Raji (cell line): ENCODE measurements around the gene PHOX2A.
A peak's percentile ranks its signal among the peaks of the same experiment; 100 is the strongest.

Experiments
- POLR2A ChIP-seq: IDR thresholded peaks from 2 replicates; pipeline ENCODE4 v1.6.1; 2011; ENCODE audit warnings: low read depth, low read length, control low read depth; ENCODE audit not compliant: insufficient read depth

Gene PHOX2A

DNA sequence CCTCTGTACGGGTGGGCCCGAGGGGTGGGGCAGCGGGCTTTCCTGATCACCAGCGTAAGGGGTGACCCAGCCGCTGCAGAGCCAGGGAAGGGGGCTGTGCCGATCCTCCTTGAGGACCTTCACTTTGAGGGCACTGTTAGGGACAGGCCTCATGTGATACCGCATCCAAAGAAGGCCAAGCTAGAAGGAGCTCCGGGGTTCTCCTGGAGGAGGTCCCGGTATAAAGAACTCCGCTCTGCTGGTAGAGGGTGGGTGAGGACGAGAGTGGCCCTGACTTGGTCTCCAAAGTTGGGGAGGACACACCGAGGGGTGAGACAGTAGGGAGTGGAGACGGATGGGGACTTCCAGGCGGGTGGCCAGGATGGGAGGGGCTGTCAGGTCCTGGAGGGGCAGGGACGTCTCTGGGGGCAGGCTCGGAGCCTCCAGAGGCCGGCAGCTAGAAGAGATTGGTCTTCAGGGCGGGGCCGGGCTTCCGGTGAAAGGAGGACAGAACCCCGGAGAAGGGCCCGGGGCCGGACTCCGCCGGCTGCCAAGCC, 4.6 kb downstream of the PHOX2A start:
- 0 out of 2 replicates have a peak, but pooled peaks have one; percentile 18 for TF ChIP-seq POLR2A

DNA sequence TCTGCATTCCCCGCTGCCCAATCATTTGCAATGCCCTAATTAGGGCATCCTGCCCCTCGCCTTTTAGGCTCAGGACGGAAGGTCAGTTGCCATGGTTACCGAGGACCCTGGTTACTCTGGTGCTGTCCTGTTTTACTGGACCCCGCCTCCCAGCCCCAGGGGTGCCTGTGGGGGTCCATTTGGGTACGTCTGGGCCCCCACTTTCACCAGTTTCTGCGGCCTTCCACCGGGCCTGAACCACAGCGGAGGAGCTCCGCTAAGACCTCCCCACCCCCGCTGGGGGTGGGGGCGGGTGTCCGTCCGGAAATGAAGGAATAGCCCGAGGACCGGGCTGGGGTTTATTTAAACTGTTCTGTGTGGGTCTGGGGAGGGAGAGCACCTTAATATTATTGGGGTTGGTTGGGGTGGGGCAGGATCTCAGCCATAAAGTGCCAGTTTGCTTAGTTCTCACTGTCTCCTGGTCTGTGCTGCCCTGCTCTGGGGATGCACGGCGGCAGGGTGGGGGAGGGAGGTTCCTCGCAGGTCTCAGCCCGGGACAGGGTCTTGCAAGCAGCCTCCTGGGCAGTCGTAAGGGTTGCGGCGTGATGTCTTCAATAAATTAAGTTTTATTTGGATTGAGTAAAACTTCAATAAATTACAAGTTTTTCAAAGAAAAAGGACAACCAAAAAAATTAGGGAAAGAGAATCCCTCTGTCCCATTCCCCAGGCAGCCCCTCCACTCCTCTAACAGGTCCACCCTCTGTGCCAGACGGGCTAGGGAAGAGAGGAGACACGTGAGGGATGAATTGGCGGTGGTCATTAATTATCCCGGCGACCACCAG, 5.3 kb downstream of the PHOX2A start:
- no peak for TF ChIP-seq POLR2A

DNA sequence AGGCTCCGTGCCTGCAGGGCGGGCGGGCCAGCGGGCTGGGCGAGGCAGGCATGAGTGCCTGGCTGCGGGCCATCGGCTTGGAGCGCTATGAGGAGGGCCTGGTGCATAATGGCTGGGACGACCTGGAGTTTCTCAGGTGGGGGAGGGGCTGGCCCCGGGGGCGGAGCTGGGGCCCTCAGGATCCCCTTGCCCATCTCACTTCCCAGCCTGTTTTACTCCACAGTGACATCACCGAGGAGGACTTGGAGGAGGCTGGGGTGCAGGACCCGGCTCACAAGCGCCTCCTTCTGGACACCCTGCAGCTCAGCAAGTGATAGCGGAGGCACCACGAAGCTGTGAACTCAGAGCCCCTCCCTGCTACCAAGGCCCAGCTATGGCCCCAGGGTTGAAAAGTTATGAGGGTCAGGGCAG, 5.9 kb downstream of the PHOX2A start:
- no peak for TF ChIP-seq POLR2A

DNA sequence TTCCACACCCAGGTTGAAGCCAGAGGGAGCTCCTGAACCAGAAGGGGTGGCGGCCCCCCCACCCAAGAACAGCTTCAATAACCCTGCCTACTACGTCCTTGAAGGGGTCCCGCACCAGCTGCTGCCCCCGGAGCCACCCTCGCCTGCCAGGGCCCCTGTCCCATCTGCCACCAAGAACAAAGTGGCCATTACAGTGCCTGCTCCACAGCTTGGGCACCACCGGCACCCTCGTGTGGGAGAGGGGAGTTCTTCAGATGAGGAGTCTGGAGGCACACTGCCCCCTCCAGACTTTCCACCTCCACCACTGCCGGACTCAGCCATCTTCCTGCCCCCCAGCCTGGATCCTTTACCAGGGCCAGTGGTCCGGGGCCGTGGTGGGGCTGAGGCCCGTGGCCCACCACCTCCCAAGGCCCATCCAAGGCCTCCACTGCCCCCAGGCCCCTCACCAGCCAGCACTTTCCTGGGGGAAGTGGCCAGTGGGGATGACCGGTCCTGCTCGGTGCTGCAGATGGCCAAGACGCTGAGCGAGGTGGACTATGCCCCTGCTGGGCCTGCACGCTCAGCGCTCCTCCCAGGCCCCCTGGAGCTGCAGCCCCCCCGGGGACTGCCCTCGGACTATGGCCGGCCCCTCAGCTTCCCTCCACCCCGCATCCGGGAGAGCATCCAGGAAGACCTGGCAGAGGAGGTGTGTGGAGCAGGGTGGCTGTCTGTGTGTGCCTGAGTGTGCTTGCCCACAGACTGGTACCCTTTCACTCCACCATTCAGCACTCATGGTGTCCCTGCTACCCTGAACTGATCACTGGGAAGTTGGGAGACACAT, 6.7 kb downstream of the PHOX2A start:
- TF ChIP-seq POLR2A = no peak

DNA sequence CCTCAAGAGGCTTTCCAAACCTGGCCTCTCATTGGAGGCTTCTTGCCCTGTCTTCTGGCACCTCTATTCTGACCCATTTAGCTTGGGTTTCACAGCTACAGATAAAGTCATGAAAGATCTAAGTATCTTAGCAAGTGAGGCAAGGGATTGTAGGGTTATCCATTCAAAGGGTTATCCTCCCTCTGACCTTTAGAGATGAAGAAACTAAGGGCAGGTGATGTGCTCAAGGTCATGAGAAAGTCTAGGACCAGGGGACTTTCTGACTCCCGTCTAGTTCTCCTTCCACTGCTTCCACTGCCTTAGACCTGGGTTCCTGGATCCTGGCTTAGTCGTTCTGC, 7.2 kb downstream of the PHOX2A start:
- TF ChIP-seq POLR2A = no peak

DNA sequence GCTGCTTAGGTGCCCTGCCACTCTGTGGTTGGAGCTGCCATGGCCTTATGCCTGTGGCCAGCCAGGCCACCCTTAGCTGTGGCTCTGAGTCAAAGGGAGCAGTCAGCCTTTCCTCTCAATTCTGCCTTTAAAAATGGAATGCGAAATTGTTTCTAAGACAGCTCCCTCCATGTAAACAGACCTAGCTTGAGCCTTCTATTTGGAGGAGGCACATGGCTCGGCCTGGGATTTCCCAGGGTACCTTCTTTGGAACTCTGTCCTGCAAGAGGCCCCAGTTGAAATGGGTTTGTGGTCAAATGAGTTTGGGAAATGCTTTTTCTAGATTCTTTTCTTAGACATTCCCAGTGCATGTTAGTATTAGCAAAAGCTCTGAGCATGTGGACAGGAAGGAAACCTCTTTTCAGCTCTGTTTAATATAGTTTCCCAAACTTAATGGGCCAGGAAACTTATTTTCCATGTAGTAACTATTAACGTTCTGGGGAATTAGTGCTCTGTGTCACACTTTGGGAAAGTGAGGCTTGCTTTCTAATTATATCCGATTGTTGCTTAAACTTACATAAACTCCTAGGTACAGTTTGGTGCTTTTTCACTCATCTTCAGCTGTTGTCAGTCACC, 7.8 kb downstream of the PHOX2A start:
- no peak for TF ChIP-seq POLR2A

DNA sequence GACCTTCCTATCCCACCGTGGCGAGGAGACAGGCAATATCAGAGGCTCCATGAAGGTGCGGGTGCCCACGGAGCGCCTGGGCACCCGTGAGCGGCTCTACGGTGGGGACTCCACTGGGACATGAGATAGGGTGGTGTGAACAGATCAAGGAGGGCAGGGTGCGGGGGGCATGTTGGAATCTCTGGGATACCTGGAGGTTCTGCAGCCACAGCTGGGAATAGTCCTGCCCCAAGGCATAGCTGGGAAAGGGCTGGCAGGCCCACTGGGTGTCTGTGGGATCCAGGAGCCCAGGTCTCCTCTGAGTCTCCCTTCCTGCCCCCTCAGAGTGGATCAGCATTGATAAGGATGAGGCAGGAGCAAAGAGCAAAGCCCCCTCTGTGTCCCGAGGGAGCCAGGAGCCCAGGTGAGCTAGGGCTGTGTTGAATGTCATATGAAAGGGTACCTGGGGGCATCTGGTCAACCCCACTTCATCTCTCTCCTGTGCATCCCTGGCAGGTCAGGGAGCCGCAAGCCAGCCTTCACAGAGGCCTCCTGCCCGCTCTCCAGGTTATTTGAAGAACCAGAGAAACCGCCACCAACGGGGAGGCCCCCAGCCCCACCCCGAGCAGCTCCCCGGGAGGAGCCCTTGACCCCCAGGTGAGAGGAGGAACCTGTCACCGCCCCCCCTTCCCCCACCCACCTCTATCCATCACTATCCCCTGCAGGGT, 8.5 kb downstream of the PHOX2A start:
- no peak for TF ChIP-seq POLR2A

DNA sequence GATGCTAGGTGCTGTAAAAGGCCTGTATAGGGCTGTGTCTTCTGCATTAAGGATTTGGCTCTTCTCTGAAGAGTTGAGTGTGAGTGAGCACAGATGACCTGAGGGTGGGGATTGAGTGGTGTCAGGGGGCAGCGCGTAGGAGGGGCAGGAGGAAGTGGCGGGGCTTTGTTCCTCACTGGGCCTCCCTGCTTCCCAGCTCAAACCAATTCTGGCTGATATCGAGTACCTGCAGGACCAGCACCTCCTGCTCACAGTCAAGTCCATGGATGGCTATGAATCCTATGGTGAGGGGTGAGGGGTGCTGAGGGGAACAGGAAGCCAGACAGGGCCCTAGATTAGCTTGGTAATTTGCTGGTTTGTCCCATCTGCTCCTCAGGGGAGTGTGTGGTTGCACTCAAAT, 9.1 kb downstream of the PHOX2A start:
- no peak for TF ChIP-seq POLR2A

DNA sequence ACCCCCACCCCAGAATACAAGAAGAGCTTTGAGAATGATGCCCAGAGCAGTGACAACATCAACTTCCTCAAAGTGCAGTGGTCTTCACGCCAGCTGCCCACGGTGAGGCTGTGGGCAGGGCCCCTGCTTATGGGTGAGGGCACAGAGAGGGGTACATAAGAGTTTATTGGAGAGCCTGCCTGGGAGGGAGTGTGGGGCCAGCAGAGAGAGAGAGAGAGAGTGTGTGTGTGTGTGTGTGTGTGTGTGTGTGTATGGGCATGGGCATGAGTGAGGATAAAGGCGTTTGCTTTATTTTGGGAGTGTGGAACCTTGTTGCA, 9.5 kb downstream of the PHOX2A start:
- no peak for TF ChIP-seq POLR2A

DNA sequence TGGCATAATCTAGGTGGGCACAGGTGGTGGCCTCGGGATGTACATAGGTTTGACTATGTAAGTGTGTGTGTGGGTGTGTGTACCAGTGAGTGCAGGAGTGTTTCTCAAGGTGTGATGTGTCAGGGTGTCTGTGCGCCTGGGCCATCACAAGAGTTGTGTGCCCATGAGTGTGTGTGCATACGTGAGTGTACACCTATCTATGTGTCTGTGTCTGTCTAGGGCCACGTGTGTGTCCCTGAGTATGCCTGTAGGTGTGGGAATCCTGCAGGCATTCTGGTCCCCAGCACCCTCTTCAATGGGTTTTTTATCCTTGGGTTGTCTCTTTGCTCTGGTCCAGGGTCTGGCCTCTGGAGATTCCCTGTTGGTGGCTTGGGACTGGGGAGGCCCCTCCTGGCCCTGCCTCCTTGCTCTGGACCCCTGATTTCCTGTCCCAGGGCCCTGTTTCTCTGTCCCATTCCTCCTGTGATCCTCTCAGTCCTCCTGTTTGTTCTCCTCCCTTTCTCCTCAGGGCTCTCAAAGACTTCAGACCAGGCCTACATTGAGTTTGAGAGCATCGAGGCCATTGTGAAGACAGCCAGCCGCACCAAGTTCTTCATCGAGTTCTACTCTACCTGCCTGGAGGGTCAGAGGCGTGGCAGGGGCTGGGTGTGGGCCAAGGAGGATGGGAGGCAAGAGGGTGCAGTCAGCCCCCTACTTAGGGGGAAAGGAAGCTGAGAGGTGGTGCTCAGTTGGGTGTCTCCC, 10.0 kb downstream of the PHOX2A start:
- no peak for TF ChIP-seq POLR2A

DNA sequence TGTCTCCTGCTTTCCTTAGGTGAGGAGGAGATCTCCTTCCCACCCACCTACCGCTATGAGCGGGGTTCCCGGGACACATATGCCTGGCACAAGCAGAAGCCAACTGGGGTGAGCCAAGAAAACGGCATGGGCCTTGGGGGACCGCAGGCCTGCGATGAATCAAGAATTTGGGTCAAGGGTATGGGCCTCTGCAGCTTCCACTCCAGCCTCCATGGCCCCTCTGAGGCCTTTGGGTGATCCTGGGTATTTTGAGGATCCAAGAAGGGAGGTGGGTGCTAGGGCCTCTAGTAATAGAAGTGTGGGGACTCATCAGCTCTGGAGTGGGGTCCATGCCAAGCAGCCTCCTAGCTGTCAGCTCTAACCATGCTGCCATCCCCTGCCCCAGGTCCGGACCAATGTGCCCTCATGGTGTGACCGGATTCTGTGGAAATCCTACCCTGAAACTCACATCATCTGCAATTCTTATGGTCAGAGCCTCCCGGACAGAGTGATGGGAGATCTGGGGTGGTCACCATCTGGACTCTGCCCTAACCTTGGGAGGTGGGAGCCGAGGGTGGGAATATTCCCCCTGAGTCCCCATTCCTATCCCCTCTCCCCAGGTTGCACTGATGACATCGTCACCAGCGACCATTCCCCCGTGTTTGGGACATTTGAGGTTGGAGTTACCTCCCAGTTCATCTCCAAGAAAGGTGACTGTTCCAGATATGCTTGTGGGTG, 10.8 kb downstream of the PHOX2A start:
- no peak for TF ChIP-seq POLR2A

DNA sequence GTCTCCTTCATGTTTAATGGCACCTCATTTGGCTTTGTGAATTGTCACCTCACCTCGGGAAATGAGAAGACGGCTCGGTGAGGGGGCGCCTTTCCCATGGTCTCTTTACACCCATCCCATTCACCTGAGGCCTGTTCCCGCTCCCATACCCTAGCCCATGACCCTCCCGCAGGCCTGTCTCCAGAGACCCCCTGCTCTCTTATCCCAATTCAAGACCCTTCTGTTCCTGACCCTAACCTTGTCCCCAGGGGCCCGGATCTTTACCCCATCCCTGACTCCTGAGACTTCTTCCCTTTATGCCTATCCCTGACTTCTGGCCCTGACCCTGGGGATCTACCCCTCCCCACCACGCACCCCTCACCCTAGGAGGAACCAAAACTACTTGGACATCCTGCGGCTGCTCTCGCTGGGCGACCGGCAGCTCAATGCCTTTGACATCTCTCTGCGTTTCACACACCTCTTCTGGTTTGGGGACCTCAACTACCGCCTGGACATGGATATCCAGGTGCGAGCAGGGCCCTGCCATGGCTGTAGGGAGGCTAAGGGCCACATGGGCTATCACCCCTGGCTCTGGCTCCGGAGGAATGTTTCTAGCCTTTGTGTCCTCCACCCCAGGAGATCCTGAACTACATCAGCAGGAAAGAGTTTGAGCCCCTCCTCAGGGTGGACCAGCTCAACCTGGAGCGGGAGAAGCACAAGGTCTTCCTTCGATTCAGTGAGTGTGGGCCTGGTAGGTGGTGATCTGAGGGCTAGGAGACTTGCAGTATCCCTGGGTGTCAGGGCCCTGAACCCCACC, 11.5 kb downstream of the PHOX2A start:
- TF ChIP-seq POLR2A = no peak

DNA sequence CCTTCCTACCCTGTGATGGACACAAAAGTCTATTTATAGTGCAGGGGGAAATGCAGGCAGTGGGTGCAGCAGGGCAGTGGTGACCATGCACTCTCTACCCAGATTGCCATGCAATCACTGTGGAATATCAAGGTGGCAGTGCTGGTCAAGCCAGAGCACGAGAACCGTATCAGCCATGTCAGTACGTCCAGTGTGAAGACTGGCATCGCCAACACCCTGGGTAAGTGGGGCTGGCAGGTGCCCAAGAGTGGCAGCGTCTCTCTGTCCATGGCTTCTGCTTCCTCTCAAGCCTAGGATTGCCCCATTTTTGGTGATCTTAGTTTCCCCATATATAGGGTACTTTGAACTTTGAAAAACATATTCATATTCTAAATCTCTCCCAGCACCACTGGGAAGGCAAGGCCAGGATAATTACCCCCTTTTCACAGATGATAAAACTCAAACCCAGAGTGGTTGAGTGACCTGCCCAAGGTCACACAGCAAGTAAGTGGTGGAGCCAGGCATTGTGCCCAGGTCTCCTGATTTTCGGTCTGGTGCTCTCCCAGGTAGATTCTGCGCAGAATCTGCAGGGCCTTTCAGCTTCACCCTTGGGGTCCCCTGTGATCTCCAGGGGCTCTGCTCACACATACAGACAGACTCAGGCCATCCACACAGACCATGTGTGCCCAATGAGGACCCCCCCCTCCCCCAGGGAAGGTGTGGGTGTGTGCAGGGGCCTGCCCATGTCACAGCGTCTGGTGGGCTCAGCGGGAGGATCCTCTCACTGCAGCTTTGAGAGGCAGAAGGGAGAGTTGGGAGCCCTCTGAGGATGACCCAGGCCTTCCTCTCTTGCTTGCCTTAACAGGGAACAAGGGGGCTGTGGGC, 12.3 kb downstream of the PHOX2A start:
- no peak for TF ChIP-seq POLR2A
